Right lobe of liver (tissue), 4 donors: ENCODE results near the gene RBM39.

Source experiments
- CTCF ChIP-seq, 4 donors: fragments of 200-600 bp in 3 of 4; fragments of 450-650 bp in 1 of 4; IDR thresholded peaks; one replicate each; pipeline versions ENCODE4 v1.5.1 to v1.8.0; 2016 to 2022; ENCODE audit warnings: antibody characterized with exemption in 4 of 4, mild to moderate bottlenecking in 2 of 4
- POLR2A ChIP-seq: fragments of 450-650 bp; IDR thresholded peaks from one replicate; pipeline ENCODE4 v1.6.1; 2017; ENCODE audit warnings: antibody characterized with exemption, mild to moderate bottlenecking
- donor health status: DM: no; HTN: no; CAD: no.
- donor health status: DM: no; HTN: no; CAD: no.
- donor health status: DM: no; HTN: yes; CAD: no.

- no peak for TF ChIP-seq CTCF (IDR thresholded peaks at IDR 0.05)
- TF ChIP-seq POLR2A, result no peak
Measured at GRCh38 chr20:35729283-35729807, 12.7 kb downstream of the RBM39 start.
